K562 (cell line): ENCODE data around the gene DAGLA. TPM values are rescaled to one million over a fixed set of nuclear protein-coding genes. Genes with fewer than 3 reads are reported as not detected.

Source experiments
- ATAC-seq: fragments of 200-7000 bp; cut with Tn5 transposase; 3 replicates; pipeline ENCODE4 v1.9.1; 2020; ENCODE audit warnings: moderate library complexity
- BruUV-seq: library from RNA; stranded (reverse); fragments of 400-500 nt; replicated peaks from 2 replicates; lab custom pipeline; 2021; lab: Mats Ljungman, UMichigan
- CTCF ChIA-PET: fragments of 300-600 bp; formaldehyde crosslinking; extraction: SDS; loops from one replicate; lab custom pipeline; 2021; ENCODE audit warnings: low intra/inter-chr PET ratio; lab: Yijun Ruan, JAX
- POLR2A ChIA-PET: fragments of 300-600, 350-650 bp; sonication (Branson Sonifier 250); formaldehyde crosslinking; extraction: SDS; loops from one replicate; lab custom pipeline; 2021; ENCODE audit warnings: antibody characterized with exemption, inconsistent platforms; lab: Yijun Ruan, JAX
- DNase-seq, 4 experiments: peaks; one replicate each; pipeline versions ENCODE4 v3.0.0 to v3.0.0-alpha.2; 2011 to 2018; ENCODE audit warnings: low spot score in 3 of 4, mixed read lengths in 3 of 4; ENCODE audit errors: extremely low read depth in 1 of 4
- FAIRE-seq: peaks from 2 replicates; lab custom pipeline; 2011; peaks lifted over from hg19 to GRCh38; lab: Jason Lieb, UNC
- H2AFZ ChIP-seq: 2 replicates; pipeline ENCODE4 v1.6.0; 2011; ENCODE audit warnings: low read depth, low read length, control low read depth, inconsistent platforms
- H3K27ac ChIP-seq: fragments of 200-600 bp; 3 replicates; pipeline ENCODE4 v1.8.0; 2011; ENCODE audit warnings: low read depth, mild to moderate bottlenecking, control low read depth, inconsistent platforms, low read length, moderate library complexity, mixed read lengths; ENCODE audit errors: extremely low read depth
- H3K27me3 ChIP-seq, 2 experiments: fragments of 300-600 bp in 1 of 2; 2 replicates in 1 of 2; 3 replicates in 1 of 2; pipeline versions ENCODE4 v1.6.0 to v1.8.0; 2011; ENCODE audit warnings: inconsistent platforms in 2 of 2, low read length in 2 of 2, mild to moderate bottlenecking in 1 of 2, mixed read lengths in 1 of 2, moderate library complexity in 1 of 2; ENCODE audit not compliant: control insufficient read depth in 2 of 2, insufficient read depth in 2 of 2
- H3K36me3 ChIP-seq: fragments of 300-600 bp; 3 replicates; pipeline ENCODE4 v1.8.0; 2011; ENCODE audit warnings: mild to moderate bottlenecking, low read length, inconsistent platforms; ENCODE audit not compliant: control insufficient read depth, insufficient read depth
- H3K4me1 ChIP-seq, 2 experiments: fragments of 200-600 bp in 1 of 2; replicated peaks in 1 of 2; 2 replicates in 1 of 2; 3 replicates in 1 of 2; pipeline versions ENCODE4 v1.5.1 to v1.8.0; 2011; ENCODE audit warnings: inconsistent platforms in 2 of 2, low read length in 2 of 2, mild to moderate bottlenecking in 1 of 2, mixed read lengths in 1 of 2, moderate library complexity in 1 of 2; ENCODE audit not compliant: control insufficient read depth in 2 of 2, insufficient read depth in 2 of 2
- H3K4me2 ChIP-seq: 2 replicates; pipeline ENCODE4 v1.6.1; 2011; ENCODE audit warnings: low read length, control low read depth, inconsistent platforms, mixed read lengths; ENCODE audit not compliant: insufficient read depth
- H3K4me3 ChIP-seq: fragments of 200-600 bp; sonication (generic), shearing (Covaris generic); 2 replicates; pipeline ENCODE4 v1.5.1; 2016; ENCODE audit warnings: control low read depth, inconsistent platforms
- H3K79me2 ChIP-seq: fragments of 200-600 bp; 3 replicates; pipeline ENCODE4 v1.8.0; 2011; ENCODE audit warnings: low read length, inconsistent platforms; ENCODE audit not compliant: control insufficient read depth, insufficient read depth
- H3K9ac ChIP-seq, 2 experiments: 2 replicates each; pipeline versions ENCODE4 v1.6.0 to v1.6.1; 2011; ENCODE audit warnings: low read depth in 2 of 2, low read length in 2 of 2, control low read depth in 1 of 2, inconsistent platforms in 1 of 2, mild to moderate bottlenecking in 1 of 2, mixed read lengths in 1 of 2; ENCODE audit not compliant: insufficient read depth in 1 of 2
- H3K9me1 ChIP-seq: one replicate; pipeline ENCODE4 v1.6.0; 2011; ENCODE audit warnings: inconsistent platforms, mild to moderate bottlenecking, low read length, moderate library complexity; ENCODE audit not compliant: control insufficient read depth, insufficient read depth
- H3K9me3 ChIP-seq: replicated peaks from 2 replicates; pipeline ENCODE4 v1.5.1; 2011; ENCODE audit warnings: low read depth, low read length, inconsistent platforms; ENCODE audit not compliant: control insufficient read depth, insufficient read depth
- H4K20me1 ChIP-seq: replicated peaks from 2 replicates; pipeline ENCODE4 v1.6.1; 2011; ENCODE audit warnings: low read length, inconsistent platforms, mixed read lengths; ENCODE audit not compliant: control insufficient read depth, insufficient read depth
- ATF1 ChIP-seq, 2 experiments: fragments of 450-650 bp in 1 of 2; IDR thresholded peaks; 2 replicates each; pipeline ENCODE4 v1.6.1; 2016; ENCODE audit warnings: missing compliant biosample characterization in 1 of 2, missing genetic modification characterization in 1 of 2
- CBFA2T3 ChIP-seq: fragments of 450-650 bp; IDR thresholded peaks from 2 replicates; pipeline ENCODE4 v1.6.1; 2017
- CC2D1A ChIP-seq: fragments of 450-650 bp; IDR thresholded peaks from 2 replicates; pipeline ENCODE4 v1.6.1; 2017; ENCODE audit warnings: mild to moderate bottlenecking
- ESRRB ChIP-seq: fragments of 250-450 bp; sonication (Bioruptor Pico); IDR thresholded peaks from 2 replicates; pipeline ENCODE4 v1.5.0; 2020; ENCODE audit warnings: mild to moderate bottlenecking, moderate library complexity, borderline replicate concordance
- KLF6 ChIP-seq: fragments of 250-450 bp; sonication (Bioruptor Pico); IDR thresholded peaks from 2 replicates; pipeline ENCODE4 v1.4.0; 2020; ENCODE audit warnings: mild to moderate bottlenecking, moderate library complexity, borderline replicate concordance
- MED1 ChIP-seq: sonication (generic); formaldehyde crosslinking; IDR thresholded peaks from 2 replicates; pipeline ENCODE4 v1.8.1; 2023; ENCODE audit warnings: missing genetic modification reagents, borderline replicate concordance
- POLR2H ChIP-seq: IDR thresholded peaks from 2 replicates; pipeline ENCODE4 v1.6.1; 2016; ENCODE audit warnings: missing genetic modification characterization, low read depth, mild to moderate bottlenecking, control low read depth, missing compliant biosample characterization, moderate library complexity
- TAF7 ChIP-seq: fragments of 450-650 bp; IDR thresholded peaks from 2 replicates; pipeline ENCODE4 v1.6.1; 2016; ENCODE audit warnings: missing genetic modification characterization, missing compliant biosample characterization
- ZNF263 ChIP-seq: sonication (generic); formaldehyde crosslinking; IDR thresholded peaks from 2 replicates; pipeline ENCODE4 v1.8.0; 2022; ENCODE audit warnings: mild to moderate bottlenecking, missing genetic modification reagents, borderline replicate concordance
- WGBS: fragments of 100-300 bp; shearing (Covaris generic); methylation state at CpG from one replicate; pipeline ENCODE4 v1.1.6; 2016; ENCODE audit warnings: low coverage, mixed read lengths; ENCODE audit not compliant: insufficient coverage; ENCODE audit errors: missing lambda C conversion rate; 5-methylcytosine and 5-hydroxymethylcytosine counted together
- in situ Hi-C: fragments of 300-500 bp; cut with MboI; formaldehyde crosslinking; loops from 4 replicates; pipeline ENCODE4 v1.15.0; 2018; ENCODE audit warnings: inconsistent platforms, mixed read lengths
- intact Hi-C: fragments of 100-400 bp; cut with micrococcal nuclease; formaldehyde crosslinking; loops from 2 replicates; pipeline ENCODE4 v1.14.2; 2022
- polyA plus RNA-seq, 8 experiments: library from polyadenylated mRNA; depleted of rRNA in 4 of 8; stranded (reverse) in 5 of 8; unstranded in 3 of 8; fragments of >200 nt; fragmentation: Nextera tagmentation in 2 of 8; fragmentation: Illumina TruSeq in 1 of 8; extraction: Ambion mirVana in 2 of 8; extraction: Trizol in 1 of 8; gene quantifications; 2 replicates each; pipeline versions ENCODE4 v1.2.1 to v1.2.3, GENCODE V29; 2011 to 2014; ENCODE audit warnings: inconsistent platforms in 1 of 8, missing spikeins in 1 of 8
- total RNA-seq, 7 experiments: library from RNA; depleted of rRNA in 6 of 7; stranded (reverse); fragments of >200 nt in 6 of 7; fragmentation: Illumina TruSeq in 2 of 7; extraction: Trizol in 2 of 7; gene quantifications; 2 replicates each; pipeline versions ENCODE4 v1.2.1 to v1.2.3, GENCODE V29; 2011 to 2021; ENCODE audit warnings: low replicate concordance in 1 of 7

The DAGLA gene
- total and polyA plus RNA-seq, 9 of the 15 experiments (the other 6 are each of a cell fraction or from before 2014, with no cell fraction given), result 0.03 to 0.16 (median 0.04) TPM; not detected in 4

GRCh38 chr11:61635787-61636186 lies 44.4 kb upstream of the DAGLA start:
- in situ Hi-C loops (no loop called here), intact Hi-C loops (loop anchor here (5.0 kb wide), 1 partner anchor 248 kb away; no protein-coding TSS in a partner anchor)
- FAIRE-seq, result no peak

GRCh38 chr11:61636676-61637075 lies 43.5 kb upstream of the DAGLA start:
- H3K9ac ChIP-seq, result no peak overlapping the region
- BruUV-seq, result no TSS peak
- ATAC-seq (no peak), DNase-seq (no peak), FAIRE-seq (no peak)
- no peaks in the 10 kb centered on the region for H3K9me1 ChIP-seq
- H2AFZ ChIP-seq, result no peak overlapping the region
- no peaks in the 10 kb centered on the region for H3K36me3 ChIP-seq
- no peak overlapping the region for H3K4me3 ChIP-seq
- TF ChIP-seq ATF1 (CRISPR knock-in tag; IDR thresholded peaks at IDR 0.05), result no peak
- no peak for TF ChIP-seq ATF1 (tag; IDR thresholded peaks at IDR 0.05)
- no peak for TF ChIP-seq TAF7 (tag)
- no peak for TF ChIP-seq ESRRB (CRISPR knock-in tag)
- TF ChIP-seq CBFA2T3, result no peak
- no peak for TF ChIP-seq POLR2H (tag)
- no peak for TF ChIP-seq KLF6 (CRISPR knock-in tag)
- no peak for TF ChIP-seq CC2D1A
- 0% methylated on average over 11 of the region's 11 CpGs for WGBS
- intact Hi-C loops, result loop anchor here (5.0 kb wide), 1 partner anchor 249 kb away; no protein-coding TSS in a partner anchor
- no peaks in the 10 kb centered on the region for H3K9me3 ChIP-seq
- no peak overlapping the region for H3K27ac ChIP-seq
- POLR2A ChIA-PET, result interaction anchor here (0.6 kb wide), 1 partner anchor 41 kb away, joined by 3 read pairs; no protein-coding TSS in a partner anchor
- H3K27me3 ChIP-seq, result peaks cover 13 to 38% of the 10 kb centered on the region in 2 experiments; a peak in 4 of 5 replicates
- H4K20me1 ChIP-seq, result peaks cover 4% of the 10 kb centered on the region
- in situ Hi-C loops, result no loop called here
- CTCF ChIA-PET, result no interaction called here
- no peak overlapping the region for H3K4me2 ChIP-seq
- peaks cover 3 to 5% of the 10 kb centered on the region in 2 experiments; a peak in 3 of 5 replicates for H3K4me1 ChIP-seq
- no peaks in the 10 kb centered on the region for H3K79me2 ChIP-seq

More at GRCh38 chr11:61635787-61636186, 44.4 kb upstream of the DAGLA start:
- POLR2A ChIA-PET, result no interaction called here
- no peak overlapping the region for H2AFZ ChIP-seq
- ATAC-seq (no peak), DNase-seq (no peak)
- CTCF ChIA-PET, result interaction anchor here (1.0 kb wide), 1 partner anchor 572 kb away, joined by 3 read pairs; the partner anchor contains the start of gene SCGB2A1
- no TSS peak for BruUV-seq
- no peak overlapping the region for H3K4me2 ChIP-seq
- no peaks in the 10 kb centered on the region for H3K79me2 ChIP-seq
- H3K27ac ChIP-seq, result no peak overlapping the region
- H3K27me3 ChIP-seq, result peaks cover 12 to 38% of the 10 kb centered on the region in 2 experiments; a peak in 4 of 5 replicates
- TF ChIP-seq ZNF263 (CRISPR knock-in tag) (peak; percentile 72; the same call in 1 of the 2 replicates), MED1 (CRISPR knock-in tag) (no peak)
- H3K9ac ChIP-seq, result no peak overlapping the region
- peaks cover 3 to 5% of the 10 kb centered on the region in 2 experiments; a peak in 3 of 5 replicates for H3K4me1 ChIP-seq
- H3K9me1 ChIP-seq, result no peaks in the 10 kb centered on the region
- H4K20me1 ChIP-seq, result peaks cover 4% of the 10 kb centered on the region
- no peaks in the 10 kb centered on the region for H3K36me3 ChIP-seq
- H3K9me3 ChIP-seq, result no peaks in the 10 kb centered on the region
- WGBS, result 0% methylated on average over 5 of the region's 5 CpGs
- no peak overlapping the region for H3K4me3 ChIP-seq
